T47D (cell line): ENCODE results near the gene PRUNE2.

ENCODE experiments used
- DNase-seq, 2 experiments: peaks; one replicate each; pipeline versions ENCODE4 v3.0.0 to v3.0.0-alpha.2; 2011 to 2012; ENCODE audit warnings: low read depth in 1 of 2, low spot score in 1 of 2
- JUND ChIP-seq: IDR thresholded peaks from 2 replicates; pipeline ENCODE4 v1.6.1; 2012; ENCODE audit warnings: low read depth
- in situ Hi-C: cut with HindIII; loops from 2 replicates; pipeline ENCODE4 v1.10.0; 2016; ENCODE audit warnings: low sequenced_read_pairs, low pct_unique_long_range_greater_than_20kb

Gene PRUNE2

GRCh38 chr9:76643399-76644117, 262.4 kb downstream of the PRUNE2 start:
- DNase-seq, result no peak
- in situ Hi-C loops, result no loop called here
- TF ChIP-seq JUND, result no peak

DNA sequence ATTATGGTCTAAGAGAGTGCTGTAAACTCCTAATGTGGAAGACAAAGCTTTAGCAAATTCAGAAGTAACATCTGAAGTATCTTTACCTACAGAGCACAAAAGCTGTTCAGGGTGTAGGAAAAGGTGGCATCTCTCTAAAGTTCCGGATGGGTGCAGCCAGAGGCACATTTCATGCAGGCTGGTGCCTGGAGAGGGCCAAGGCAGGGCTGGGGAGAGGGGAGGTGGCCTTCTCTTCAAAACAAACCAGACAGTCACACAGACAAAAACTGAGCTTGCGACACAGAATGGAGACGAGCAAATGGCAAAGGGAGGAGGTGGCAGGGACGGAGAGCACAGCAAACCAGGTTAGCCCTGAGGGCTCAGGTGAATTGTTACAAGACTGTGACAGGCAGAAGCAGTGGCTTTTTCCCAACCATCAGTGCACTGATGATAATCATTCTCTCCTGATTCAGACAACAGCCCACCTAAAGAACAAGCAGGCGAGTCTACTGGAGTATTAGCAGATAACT, 263.2 kb downstream of the PRUNE2 start:
- TF ChIP-seq JUND, result no peak
- DNase-seq, result no peak
- in situ Hi-C loops, result no loop called here

DNA sequence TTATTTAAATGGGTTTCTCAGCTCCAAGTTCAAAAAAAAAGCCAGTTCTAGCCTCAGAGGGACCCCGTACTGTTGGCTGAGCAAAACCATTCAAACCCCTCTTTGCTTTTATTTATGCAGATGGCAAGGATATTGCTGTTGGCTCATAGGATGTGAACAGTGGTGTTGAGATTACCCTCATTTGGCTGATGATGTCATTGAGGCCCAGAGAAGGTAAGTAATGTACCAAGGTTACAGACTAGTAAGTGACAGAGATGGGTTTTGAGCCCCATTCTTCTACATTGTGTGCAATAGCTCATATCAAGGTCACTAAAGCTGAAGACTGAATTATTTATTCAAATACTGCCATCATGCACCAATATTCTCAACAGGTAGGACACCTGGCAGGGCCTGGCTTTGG, 263.8 kb downstream of the PRUNE2 start:
- no peak for TF ChIP-seq JUND
- no peak for DNase-seq
- in situ Hi-C loops, result no loop called here

DNA sequence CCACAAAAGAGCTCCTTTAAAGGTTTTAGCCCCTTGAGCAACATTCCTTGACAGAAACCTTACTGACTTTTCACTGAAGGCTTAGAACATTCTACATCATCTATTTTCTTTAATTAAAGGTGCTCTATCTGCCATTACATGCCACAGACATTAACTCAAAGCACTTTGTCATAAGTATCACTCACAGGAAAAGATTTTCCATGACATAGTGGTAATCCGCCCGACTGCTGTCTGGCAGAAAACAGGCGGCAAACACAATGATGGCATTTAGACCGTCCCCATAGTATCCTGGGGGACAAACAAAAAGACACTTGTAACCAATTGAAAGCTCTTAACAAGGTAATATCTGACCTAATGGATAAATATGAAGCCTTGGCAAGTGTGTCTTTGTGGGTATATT, 267.9 kb downstream of the PRUNE2 start:
- no peak for DNase-seq
- in situ Hi-C loops, result no loop called here
- no peak for TF ChIP-seq JUND

DNA sequence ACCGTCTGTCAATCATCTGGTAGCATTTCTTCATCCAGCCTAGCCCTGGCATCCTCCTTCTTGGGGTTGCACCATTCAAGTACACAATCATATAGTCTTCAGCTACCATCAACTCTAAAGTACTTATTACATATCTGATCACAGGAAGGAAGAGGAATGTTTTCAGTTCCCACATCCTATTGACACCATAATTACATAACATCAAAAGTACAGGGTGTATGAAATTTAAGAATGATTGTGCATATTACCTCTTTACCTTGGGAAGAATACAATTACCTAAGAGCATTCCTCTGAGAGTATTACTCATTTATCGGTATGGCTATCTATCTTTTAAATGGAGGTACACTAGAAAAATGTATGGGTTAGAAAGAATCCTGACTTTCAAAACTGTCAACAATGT, 268.5 kb downstream of the PRUNE2 start:
- TF ChIP-seq JUND, result no peak
- in situ Hi-C loops, result no loop called here
- DNase-seq, result no peak

GRCh38 chr9:76634356-76635054, 271.4 kb downstream of the PRUNE2 start:
- TF ChIP-seq JUND, result no peak
- in situ Hi-C loops, result no loop called here
- peak in 1 of 2 experiments; percentile 19 for DNase-seq

GRCh38 chr9:76630916-76631315, 275.0 kb downstream of the PRUNE2 start:
- DNase-seq, result no peak
- in situ Hi-C loops, result no loop called here
- no peak for TF ChIP-seq JUND

GRCh38 chr9:76629205-76629990, 276.5 kb downstream of the PRUNE2 start:
- DNase-seq, result no peak
- TF ChIP-seq JUND, result no peak
- in situ Hi-C loops, result no loop called here

DNA sequence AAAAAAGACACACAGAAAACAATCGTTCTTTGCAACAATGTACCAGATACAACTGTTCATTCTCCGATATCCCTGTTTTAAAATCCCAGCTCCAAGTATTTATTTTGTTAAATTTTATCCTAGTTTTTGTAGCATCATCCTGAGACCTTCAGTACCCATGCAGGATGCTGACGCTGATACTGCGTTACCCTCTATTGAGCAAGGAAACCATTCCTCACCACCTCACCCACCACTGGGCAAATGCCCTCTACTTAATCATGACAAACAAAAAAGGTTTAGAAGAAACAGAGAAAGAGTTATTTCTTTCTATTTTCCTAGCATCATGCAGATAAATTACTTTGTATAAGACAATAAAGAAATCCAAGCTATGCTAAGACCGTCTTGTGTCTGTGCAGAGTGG, 277.8 kb downstream of the PRUNE2 start:
- TF ChIP-seq JUND, result no peak
- DNase-seq, result no peak
- in situ Hi-C loops, result no loop called here

DNA sequence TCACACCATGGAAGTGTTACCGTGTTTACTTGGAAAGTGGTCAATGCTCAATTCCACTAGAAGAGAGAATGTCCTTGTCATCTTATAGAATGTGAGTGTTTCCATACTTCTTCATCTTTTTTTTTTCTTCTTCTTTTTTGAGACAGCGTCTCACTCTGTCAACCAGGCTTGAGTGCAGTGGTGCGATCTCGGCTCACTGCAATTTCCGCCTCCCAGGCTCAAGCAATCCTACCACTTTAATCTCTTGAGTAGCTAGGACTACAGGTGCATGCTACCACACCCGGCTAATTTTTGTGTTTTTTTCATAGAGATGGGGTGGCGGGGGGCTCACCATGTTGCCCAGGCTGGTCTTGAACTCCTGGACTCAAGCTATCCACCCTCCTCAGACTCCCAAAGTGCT, 278.9 kb downstream of the PRUNE2 start:
- no peak for DNase-seq
- in situ Hi-C loops, result no loop called here
- TF ChIP-seq JUND, result no peak

GRCh38 chr9:76626141-76626540, 279.8 kb downstream of the PRUNE2 start:
- in situ Hi-C loops, result no loop called here
- DNase-seq, result no peak
- TF ChIP-seq JUND, result no peak

GRCh38 chr9:76624391-76625048, 281.4 kb downstream of the PRUNE2 start:
- no peak for TF ChIP-seq JUND
- DNase-seq, result no peak
- in situ Hi-C loops, result no loop called here
